ENCODE results near the gene TM9SF3. TPM values are rescaled to one million over a fixed set of nuclear protein-coding genes. Genes with fewer than 3 reads are reported as not detected.

The TM9SF3 gene
- total and polyA plus RNA-seq, 2 experiments from 2014 or later = 141 to 186 TPM

DNA sequence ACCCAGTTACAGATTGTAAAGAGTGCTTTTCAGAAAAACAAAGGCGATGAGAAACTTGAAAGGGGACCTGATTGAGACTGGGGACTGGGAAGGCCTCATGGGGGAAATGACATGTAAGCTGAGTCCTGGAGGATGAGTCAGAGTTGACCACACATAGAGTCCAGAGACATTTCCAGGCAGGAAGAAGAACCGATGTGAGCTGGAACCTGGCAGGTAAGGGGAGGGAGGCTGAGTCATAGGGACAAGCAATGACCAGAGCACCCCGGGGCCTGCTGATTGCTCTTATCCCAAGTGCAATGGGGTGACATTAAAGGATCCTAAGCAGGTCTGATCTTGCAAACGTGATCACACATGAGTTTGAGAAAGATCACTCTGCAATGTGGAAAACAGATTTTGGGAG lies 84.8 kb downstream of the TM9SF3 start:
- H3K4me1 ChIP-seq (ENCODE audit: insufficient read depth) = no peaks in the 10 kb centered on the region
- WGBS (ENCODE audit: low lambda C conversion rate, missing lambda C conversion rate) = 60% methylated on average over 4 of the region's 4 CpGs
- H3K4me2 ChIP-seq = no peak overlapping the region
- H3K9me3 ChIP-seq (ENCODE audit: low read depth) = no peaks in the 10 kb centered on the region
- H3K9me2 ChIP-seq (replicated peaks; ENCODE audit: insufficient read depth) = no peaks in the 10 kb centered on the region
- TF ChIP-seq EZH2 (IDR thresholded peaks at IDR 0.05; ENCODE audit: borderline replicate concordance) (no peak), EZH2phosphoT487 (IDR thresholded peaks at IDR 0.05; ENCODE audit: low read depth, severe bottlenecking, unreplicated experiment) (no peak)
- TF ChIP-seq, protein P1, sequence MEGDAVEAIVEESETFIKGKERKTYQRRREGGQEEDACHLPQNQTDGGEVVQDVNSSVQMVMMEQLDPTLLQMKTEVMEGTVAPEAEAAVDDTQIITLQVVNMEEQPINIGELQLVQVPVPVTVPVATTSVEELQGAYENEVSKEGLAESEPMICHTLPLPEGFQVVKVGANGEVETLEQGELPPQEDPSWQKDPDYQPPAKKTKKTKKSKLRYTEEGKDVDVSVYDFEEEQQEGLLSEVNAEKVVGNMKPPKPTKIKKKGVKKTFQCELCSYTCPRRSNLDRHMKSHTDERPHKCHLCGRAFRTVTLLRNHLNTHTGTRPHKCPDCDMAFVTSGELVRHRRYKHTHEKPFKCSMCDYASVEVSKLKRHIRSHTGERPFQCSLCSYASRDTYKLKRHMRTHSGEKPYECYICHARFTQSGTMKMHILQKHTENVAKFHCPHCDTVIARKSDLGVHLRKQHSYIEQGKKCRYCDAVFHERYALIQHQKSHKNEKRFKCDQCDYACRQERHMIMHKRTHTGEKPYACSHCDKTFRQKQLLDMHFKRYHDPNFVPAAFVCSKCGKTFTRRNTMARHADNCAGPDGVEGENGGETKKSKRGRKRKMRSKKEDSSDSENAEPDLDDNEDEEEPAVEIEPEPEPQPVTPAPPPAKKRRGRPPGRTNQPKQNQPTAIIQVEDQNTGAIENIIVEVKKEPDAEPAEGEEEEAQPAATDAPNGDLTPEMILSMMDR (IDR thresholded peaks at IDR 0.05; ENCODE audit: poor library complexity) = no peak
- no peak overlapping the region for H3K27ac ChIP-seq
- no peaks in the 10 kb centered on the region for H3K27me3 ChIP-seq
- DNase-seq (ENCODE audit: low spot score) = peak; percentile 24
- no peaks in the 10 kb centered on the region for H3K79me2 ChIP-seq
- H4K20me1 ChIP-seq (ENCODE audit: insufficient read depth, poor library complexity, severe bottlenecking) = no peaks in the 10 kb centered on the region
- no peak overlapping the region for H2AFZ ChIP-seq
- H3K4me3 ChIP-seq = no peak overlapping the region
- no peaks in the 10 kb centered on the region for H3K36me3 ChIP-seq (replicated peaks; ENCODE audit: insufficient read depth, low read depth)

GRCh38 chr10:96500519-96500918 lies 86.3 kb downstream of the TM9SF3 start:
- Histone ChIP-seq H3K9me2 (replicated peaks; ENCODE audit: insufficient read depth) (no peaks in the 10 kb centered on the region), H3K27me3 (no peaks in the 10 kb centered on the region), H2AFZ (no peak overlapping the region), H3K79me2 (no peaks in the 10 kb centered on the region), H3K27ac (no peak overlapping the region), H3K4me2 (no peak overlapping the region), H3K9me3 (ENCODE audit: low read depth) (no peaks in the 10 kb centered on the region), H4K20me1 (ENCODE audit: insufficient read depth, poor library complexity, severe bottlenecking) (no peaks in the 10 kb centered on the region), H3K4me3 (no peak overlapping the region), H3K4me1 (ENCODE audit: insufficient read depth) (no peaks in the 10 kb centered on the region), H3K36me3 (replicated peaks; ENCODE audit: insufficient read depth, low read depth) (no peaks in the 10 kb centered on the region)
- no peak for DNase-seq (ENCODE audit: low spot score)
- 85% methylated on average over 6 of the region's 7 CpGs for WGBS (ENCODE audit: low lambda C conversion rate, missing lambda C conversion rate)
- TF ChIP-seq, protein P1 (IDR thresholded peaks at IDR 0.05; ENCODE audit: poor library complexity) = no peak
- no peak for TF ChIP-seq EZH2phosphoT487 (IDR thresholded peaks at IDR 0.05; ENCODE audit: low read depth, severe bottlenecking, unreplicated experiment)
- no peak for TF ChIP-seq EZH2 (IDR thresholded peaks at IDR 0.05; ENCODE audit: borderline replicate concordance)

GRCh38 chr10:96500050-96500449 lies 86.8 kb downstream of the TM9SF3 start:
- Histone ChIP-seq H3K27me3 (no peaks in the 10 kb centered on the region), H3K4me3 (no peak overlapping the region), H2AFZ (no peak overlapping the region), H3K27ac (no peak overlapping the region), H3K9me3 (ENCODE audit: low read depth) (no peaks in the 10 kb centered on the region), H3K4me2 (no peak overlapping the region), H3K9me2 (replicated peaks; ENCODE audit: insufficient read depth) (no peaks in the 10 kb centered on the region), H4K20me1 (ENCODE audit: insufficient read depth, poor library complexity, severe bottlenecking) (no peaks in the 10 kb centered on the region), H3K79me2 (no peaks in the 10 kb centered on the region), H3K36me3 (replicated peaks; ENCODE audit: insufficient read depth, low read depth) (no peaks in the 10 kb centered on the region), H3K4me1 (ENCODE audit: insufficient read depth) (no peaks in the 10 kb centered on the region)
- TF ChIP-seq EZH2 (IDR thresholded peaks at IDR 0.05; ENCODE audit: borderline replicate concordance) (no peak), EZH2phosphoT487 (IDR thresholded peaks at IDR 0.05; ENCODE audit: low read depth, severe bottlenecking, unreplicated experiment) (no peak)
- TF ChIP-seq, protein P1 (IDR thresholded peaks at IDR 0.05; ENCODE audit: poor library complexity) = no peak
- 93% methylated on average over 3 of the region's 3 CpGs for WGBS (ENCODE audit: low lambda C conversion rate, missing lambda C conversion rate)
- no peak for DNase-seq (ENCODE audit: low spot score)

DNA sequence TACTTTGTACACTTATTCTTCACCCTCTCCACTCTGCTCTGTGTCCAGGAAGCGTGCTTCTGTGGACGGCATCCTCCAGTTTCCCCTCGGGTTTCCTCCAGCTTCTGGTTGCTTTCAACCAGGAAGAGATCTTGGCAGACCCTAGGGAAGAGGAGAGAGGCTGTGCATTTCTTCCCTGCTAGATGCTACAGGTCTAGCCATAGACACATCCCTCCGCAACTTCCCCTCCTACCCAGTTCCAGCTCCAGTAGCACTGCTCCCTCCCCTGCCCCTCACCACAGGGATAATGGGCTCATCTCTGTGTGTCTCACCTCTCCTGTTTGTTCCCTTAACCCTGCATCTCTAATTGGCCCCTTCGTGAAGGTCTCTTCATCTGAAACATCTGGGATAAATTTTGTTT lies 89.4 kb downstream of the TM9SF3 start:
- TF ChIP-seq, protein P1 (IDR thresholded peaks at IDR 0.05; ENCODE audit: poor library complexity) = no peak
- TF ChIP-seq EZH2phosphoT487 (IDR thresholded peaks at IDR 0.05; ENCODE audit: low read depth, severe bottlenecking, unreplicated experiment) = no peak
- no peak for TF ChIP-seq EZH2 (IDR thresholded peaks at IDR 0.05; ENCODE audit: borderline replicate concordance)
- WGBS (ENCODE audit: low lambda C conversion rate, missing lambda C conversion rate) = 69% methylated on average over 5 of the region's 5 CpGs
- H3K79me2 ChIP-seq = no peaks in the 10 kb centered on the region
- no peaks in the 10 kb centered on the region for H3K9me3 ChIP-seq (ENCODE audit: low read depth)
- no peak overlapping the region for H2AFZ ChIP-seq
- H3K4me2 ChIP-seq = no peak overlapping the region
- no peak overlapping the region for H3K4me3 ChIP-seq
- H3K9me2 ChIP-seq (replicated peaks; ENCODE audit: insufficient read depth) = no peaks in the 10 kb centered on the region
- no peaks in the 10 kb centered on the region for H3K27me3 ChIP-seq
- no peak for DNase-seq (ENCODE audit: low spot score)
- H4K20me1 ChIP-seq (ENCODE audit: insufficient read depth, poor library complexity, severe bottlenecking) = no peaks in the 10 kb centered on the region
- H3K4me1 ChIP-seq (ENCODE audit: insufficient read depth) = no peaks in the 10 kb centered on the region
- H3K27ac ChIP-seq = no peak overlapping the region
- H3K36me3 ChIP-seq (replicated peaks; ENCODE audit: insufficient read depth, low read depth) = no peaks in the 10 kb centered on the region
